Activated naive CD4-positive, alpha-beta T cell treated with anti-CD3 and anti-CD28 coated beads, Interleukin-2, amount 50 U/mL, for 24 hours (primary cell): ENCODE data around the gene PCED1A.
A peak's percentile ranks its signal among the peaks of the same experiment; 100 is the strongest.

Experiments
- H3K27ac Mint-ChIP-seq: one replicate; pipeline ENCODE4 v1.8.0; 2021; ENCODE audit warnings: mild to moderate bottlenecking, mixed read lengths
- H3K27me3 Mint-ChIP-seq: one replicate; pipeline ENCODE4 v1.8.0; 2021; ENCODE audit warnings: mixed read lengths
- H3K36me3 Mint-ChIP-seq: one replicate; pipeline ENCODE4 v1.8.0; 2021; ENCODE audit warnings: mixed read lengths
- H3K4me1 Mint-ChIP-seq: one replicate; pipeline ENCODE4 v1.8.0; 2021; ENCODE audit warnings: mixed read lengths
- H3K4me3 Mint-ChIP-seq: one replicate; pipeline ENCODE4 v1.8.0; 2021; ENCODE audit warnings: mild to moderate bottlenecking, mixed read lengths
- H3K9me3 Mint-ChIP-seq: one replicate; pipeline ENCODE4 v1.8.0; 2021; ENCODE audit warnings: mixed read lengths

The PCED1A gene

DNA sequence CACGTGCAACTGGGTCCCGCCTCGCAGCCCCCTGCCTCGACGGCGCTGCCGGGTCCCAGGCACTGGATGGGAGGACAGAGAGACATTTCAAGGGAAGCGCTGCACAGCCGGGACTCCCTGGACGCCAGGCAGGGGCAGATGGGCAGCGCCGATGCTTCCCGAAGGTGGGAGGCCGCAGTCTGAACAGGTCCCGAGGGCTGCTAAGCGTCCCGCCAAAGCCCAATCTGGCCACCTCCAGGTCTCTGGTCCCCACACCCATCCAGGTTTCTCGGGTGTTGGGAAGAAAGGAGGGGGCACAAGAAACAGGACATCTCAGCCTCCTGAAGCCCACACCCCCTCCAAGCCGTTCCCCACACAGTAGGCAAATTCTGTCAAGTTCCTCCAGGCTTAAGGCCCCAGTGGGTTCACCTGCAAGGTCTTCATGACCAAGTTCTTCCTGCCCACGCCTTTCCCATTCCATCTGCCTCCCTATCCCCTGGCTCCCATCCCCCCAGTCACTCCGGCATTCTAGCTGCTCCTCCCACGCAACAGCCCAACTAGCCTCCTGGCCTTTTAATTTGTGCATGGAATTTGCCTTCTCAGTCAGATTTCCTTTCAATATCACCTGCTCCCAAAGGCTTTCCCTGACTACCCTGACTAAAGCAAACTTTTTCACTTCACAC lies 34.6 kb downstream of the PCED1A start:
- H3K4me1 Mint-ChIP-seq: peaks cover 8% of the 10 kb centered on the region
- no peaks in the 10 kb centered on the region for H3K9me3 Mint-ChIP-seq
- H3K36me3 Mint-ChIP-seq: no peaks in the 10 kb centered on the region
- no peak overlapping the region for H3K27ac Mint-ChIP-seq
- H3K4me3 Mint-ChIP-seq: no peak overlapping the region
- H3K27me3 Mint-ChIP-seq: peaks cover 40% of the 10 kb centered on the region

DNA sequence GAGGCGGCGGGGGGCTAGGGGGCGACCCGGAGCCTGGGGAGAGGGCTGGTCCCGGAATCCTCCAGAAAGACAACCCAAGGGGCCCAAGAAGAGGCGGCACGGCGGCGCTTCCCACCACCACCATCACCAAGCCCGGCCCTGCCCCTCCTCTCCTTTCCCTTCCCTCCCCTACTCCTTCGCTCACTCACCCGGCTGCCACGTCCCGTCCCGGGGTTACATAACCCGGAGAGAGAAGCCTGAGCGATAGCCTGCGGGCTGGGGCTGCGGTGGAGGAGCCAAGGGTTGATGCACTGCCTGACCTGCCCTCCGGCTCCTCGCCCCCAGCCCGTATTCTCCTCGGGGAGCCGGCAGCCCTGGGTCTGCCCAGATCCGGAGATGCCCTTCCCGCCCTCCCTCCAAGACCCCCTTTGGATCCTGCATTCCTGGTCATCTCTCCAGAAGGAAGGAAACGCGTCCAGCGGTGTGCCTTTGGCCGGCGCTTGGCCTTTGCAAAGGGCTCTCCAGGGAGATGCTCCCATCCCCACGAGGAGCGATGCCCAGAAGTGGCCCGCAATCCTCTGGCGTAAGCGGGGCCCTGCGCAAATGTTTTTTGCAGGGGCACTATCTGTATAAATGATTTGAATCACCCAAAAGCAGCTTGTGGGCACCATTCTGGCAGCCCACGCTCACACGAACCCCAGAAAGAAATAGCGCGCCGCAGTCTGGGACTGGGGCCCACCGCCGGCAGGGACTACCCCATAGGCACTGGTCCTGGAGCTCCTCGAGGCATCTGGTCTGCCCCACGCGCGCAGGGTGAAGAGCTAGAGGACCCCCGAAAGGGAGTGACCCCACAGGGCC lies 35.4 kb downstream of the PCED1A start:
- H3K4me3 Mint-ChIP-seq: no peak overlapping the region
- no peak overlapping the region for H3K27ac Mint-ChIP-seq
- H3K4me1 Mint-ChIP-seq: peaks cover 13% of the 10 kb centered on the region
- no peaks in the 10 kb centered on the region for H3K9me3 Mint-ChIP-seq
- H3K36me3 Mint-ChIP-seq: no peaks in the 10 kb centered on the region
- H3K27me3 Mint-ChIP-seq: peaks cover 43% of the 10 kb centered on the region

DNA sequence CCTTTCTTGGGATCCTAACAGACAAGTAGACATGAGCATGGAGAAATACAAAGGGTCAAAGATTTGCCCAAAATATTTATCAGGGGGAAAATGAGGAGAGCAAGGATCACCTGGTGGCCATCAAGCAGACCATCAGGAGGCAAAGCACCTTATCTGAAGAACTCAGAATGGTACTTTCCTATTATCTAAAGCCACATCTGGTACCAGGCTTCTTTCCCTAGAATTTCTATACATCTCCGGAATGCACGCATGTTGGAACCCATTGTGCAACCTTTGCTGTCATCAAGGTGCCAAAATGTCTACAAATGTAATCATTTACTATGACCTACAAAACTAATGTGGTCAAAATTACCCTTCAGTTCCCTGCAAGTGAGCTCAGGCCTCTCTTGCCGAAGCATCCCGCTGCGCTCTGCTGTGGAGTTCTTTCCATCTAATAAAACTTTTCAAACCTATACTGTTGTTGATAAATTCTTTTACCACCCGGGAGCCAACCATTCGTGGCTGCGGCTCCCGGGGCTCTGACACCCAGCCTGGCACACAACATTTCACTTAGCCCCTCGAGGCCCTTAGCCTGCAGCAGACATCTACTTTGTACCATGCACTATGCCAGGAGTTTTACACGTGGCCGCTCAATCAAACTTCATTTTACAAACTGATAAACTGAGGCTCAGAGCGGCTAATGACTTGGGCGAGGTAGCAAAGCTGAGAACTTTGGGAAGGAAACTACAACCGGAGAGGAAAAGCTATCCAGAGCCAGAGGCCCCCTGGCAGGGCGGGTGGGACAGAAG lies 36.2 kb downstream of the PCED1A start:
- Mint-ChIP-seq H3K4me1 (peaks cover 21% of the 10 kb centered on the region), H3K9me3 (no peaks in the 10 kb centered on the region), H3K36me3 (no peaks in the 10 kb centered on the region), H3K27me3 (peaks cover 52% of the 10 kb centered on the region), H3K27ac (no peak overlapping the region), H3K4me3 (no peak overlapping the region)

DNA sequence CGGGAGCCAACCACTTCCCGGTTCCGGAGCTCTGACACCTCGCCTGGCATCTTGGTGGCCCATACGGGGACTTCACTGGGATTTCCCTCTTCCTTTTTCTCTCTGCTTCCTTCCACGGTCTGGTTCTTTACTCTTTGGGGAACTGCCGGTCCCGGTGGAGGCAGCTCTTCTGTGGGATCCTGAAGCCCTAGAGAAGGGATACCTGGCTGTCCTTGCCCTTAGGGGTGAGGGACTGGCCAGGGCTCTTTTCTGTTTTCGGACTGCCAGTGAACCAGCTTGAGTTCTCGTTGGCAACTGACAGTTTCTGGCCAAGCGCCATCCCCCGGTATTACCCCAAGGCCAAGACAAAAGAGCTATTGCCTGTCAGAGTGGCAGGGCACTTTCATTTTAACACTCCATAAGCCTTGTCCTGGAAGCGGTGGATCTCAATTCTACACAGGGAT lies 39.1 kb downstream of the PCED1A start:
- Mint-ChIP-seq H3K27ac (no peak overlapping the region), H3K4me3 (peak overlapping the region; percentile 78), H3K9me3 (no peaks in the 10 kb centered on the region), H3K4me1 (peaks cover 26% of the 10 kb centered on the region), H3K36me3 (peaks cover 2% of the 10 kb centered on the region), H3K27me3 (peaks cover 55% of the 10 kb centered on the region)

DNA sequence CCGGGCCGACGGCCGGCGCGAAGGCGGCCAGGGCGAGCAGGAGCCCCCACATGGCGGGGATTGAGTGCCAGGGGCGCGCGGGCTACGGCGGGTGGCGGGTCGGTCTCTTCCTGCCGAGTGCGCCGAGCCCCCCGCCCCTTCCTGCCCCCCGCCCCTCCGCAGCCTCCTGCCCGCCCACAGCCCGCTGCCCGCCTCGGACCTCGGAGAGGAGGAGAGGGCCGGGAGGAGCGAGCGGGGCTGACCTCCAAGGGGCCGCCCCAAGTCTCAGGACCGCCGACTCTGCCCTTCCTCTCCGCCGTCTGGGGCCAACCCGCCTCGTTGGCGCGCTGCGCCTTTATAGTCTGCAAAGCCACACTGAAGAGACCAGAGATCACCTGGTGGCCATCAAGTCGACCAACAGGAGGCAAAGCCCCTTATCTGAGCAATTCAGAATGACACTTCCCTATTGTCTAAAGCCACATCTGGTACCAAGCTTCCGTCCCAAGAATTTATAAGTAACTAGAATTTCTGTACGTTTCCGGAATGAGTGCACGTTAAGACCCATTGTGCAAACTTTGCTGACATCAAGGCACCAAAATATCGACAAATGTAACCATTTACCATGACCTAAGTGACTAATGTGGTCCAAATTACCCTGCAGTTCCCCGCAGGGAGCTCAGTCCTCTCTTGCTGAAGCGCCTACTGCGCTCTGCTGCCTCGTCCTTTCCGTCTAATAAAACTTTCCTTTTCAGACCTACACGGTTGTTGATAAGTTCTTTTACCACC lies 39.8 kb downstream of the PCED1A start, which contains the start of gene CPXM1:
Gene CPXM1, minus strand, starts transcription at position 107 of the 765 bp plus-strand sequence. Its CDS starts 55 bp downstream, at position 52.
- Mint-ChIP-seq H3K9me3 (no peaks in the 10 kb centered on the region), H3K27me3 (peaks cover 50% of the 10 kb centered on the region), H3K4me3 (peak within 1 kb of the TSS; percentile 93), H3K4me1 (peaks cover 26% of the 10 kb centered on the region), H3K36me3 (peaks cover 2% of the 10 kb centered on the region), H3K27ac (peak within 1 kb of the TSS; percentile 71)

DNA sequence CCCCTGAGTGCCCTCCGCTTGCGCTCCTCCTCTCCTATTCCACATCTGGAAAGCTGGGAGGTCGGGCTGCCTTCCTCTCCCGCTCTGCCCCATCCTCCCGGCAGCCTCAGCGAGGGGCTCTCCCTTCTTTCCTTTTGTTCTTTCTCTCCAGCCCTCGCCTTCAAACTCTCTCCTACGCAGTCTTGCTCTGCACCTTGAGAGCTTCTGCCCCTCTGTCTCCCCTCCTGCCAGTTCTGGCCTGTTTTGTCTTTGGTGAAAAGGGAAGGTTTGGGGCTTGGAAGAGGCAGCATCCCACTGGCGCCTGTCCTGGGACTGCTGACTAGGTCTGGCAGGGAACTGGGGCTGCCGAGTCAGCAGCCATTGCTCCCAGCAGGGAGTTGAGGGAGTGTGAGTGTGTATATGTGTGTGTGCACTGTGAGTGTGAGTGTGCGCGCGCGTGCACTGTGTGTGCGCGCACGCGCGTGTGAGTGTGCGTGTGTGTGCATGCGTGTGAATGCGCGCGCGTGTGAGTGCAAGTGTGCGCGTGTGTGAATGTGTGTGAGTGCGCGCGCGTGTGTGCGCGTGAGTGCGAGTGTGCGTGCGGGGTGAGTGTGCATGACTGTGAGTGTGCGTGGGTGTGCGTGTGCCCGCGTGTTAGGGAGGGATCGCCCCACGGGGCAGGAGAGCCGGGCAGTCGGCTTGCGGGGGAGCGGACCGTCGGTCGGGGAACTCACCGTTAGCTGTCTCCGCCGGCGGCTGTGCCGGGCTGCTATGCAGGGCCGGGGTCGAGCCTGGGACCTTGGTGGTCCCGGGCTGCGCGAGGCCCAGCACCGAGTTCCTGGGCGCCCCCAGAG lies 40.6 kb downstream of the PCED1A start:
- no peaks in the 10 kb centered on the region for H3K9me3 Mint-ChIP-seq
- H3K27me3 Mint-ChIP-seq: peaks cover 49% of the 10 kb centered on the region
- H3K27ac Mint-ChIP-seq: peak overlapping the region; percentile 71
- peak overlapping the region; percentile 93 for H3K4me3 Mint-ChIP-seq
- H3K4me1 Mint-ChIP-seq: peaks cover 26% of the 10 kb centered on the region
- H3K36me3 Mint-ChIP-seq: peaks cover 2% of the 10 kb centered on the region

DNA sequence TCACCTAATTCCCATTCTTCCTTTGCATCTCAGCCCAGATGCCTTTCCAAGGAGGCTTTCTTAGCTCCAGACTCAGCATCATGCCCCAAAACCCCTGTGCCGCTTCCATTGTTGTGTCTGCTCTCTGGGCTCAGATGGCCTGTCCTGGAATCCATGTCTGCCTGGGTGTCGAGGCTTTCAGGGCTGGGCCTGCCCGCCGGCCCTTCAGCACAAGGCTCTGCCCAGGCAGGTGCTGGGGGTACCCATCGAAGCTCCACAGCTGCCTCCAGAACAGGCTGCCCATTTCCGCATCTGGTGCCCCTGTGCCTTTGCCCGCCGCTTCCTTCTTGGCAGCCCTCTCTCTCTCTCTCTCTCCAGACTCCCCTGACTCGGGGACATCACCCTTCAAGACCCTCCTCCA lies 41.2 kb downstream of the PCED1A start:
- Mint-ChIP-seq H3K4me3 (peak overlapping the region; percentile 93), H3K27me3 (peaks cover 46% of the 10 kb centered on the region), H3K9me3 (no peaks in the 10 kb centered on the region), H3K36me3 (peaks cover 2% of the 10 kb centered on the region), H3K27ac (peak overlapping the region; percentile 71), H3K4me1 (peaks cover 26% of the 10 kb centered on the region)

DNA sequence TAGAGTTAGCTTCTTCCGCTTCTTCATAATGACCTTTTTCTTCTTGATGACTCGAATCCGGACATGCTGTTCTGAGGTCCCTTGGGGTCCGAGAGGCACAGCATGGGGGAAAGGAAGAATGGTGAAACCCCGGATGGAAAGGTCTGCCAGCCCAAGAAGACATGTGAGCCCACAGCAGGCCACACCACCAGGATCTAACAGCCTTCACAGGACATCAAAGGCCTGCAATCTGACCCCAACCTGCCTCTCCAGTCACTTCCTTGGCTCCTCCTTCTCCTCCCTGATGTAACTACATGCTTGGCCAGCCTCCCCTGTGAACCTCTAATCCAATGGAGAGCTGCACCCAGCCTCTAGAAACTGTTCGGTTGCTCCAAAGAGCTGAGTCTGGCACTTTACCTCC lies 41.6 kb downstream of the PCED1A start:
- H3K9me3 Mint-ChIP-seq: no peaks in the 10 kb centered on the region
- H3K4me1 Mint-ChIP-seq: peaks cover 26% of the 10 kb centered on the region
- peaks cover 2% of the 10 kb centered on the region for H3K36me3 Mint-ChIP-seq
- peaks cover 43% of the 10 kb centered on the region for H3K27me3 Mint-ChIP-seq
- no peak overlapping the region for H3K27ac Mint-ChIP-seq
- peak overlapping the region; percentile 93 for H3K4me3 Mint-ChIP-seq

DNA sequence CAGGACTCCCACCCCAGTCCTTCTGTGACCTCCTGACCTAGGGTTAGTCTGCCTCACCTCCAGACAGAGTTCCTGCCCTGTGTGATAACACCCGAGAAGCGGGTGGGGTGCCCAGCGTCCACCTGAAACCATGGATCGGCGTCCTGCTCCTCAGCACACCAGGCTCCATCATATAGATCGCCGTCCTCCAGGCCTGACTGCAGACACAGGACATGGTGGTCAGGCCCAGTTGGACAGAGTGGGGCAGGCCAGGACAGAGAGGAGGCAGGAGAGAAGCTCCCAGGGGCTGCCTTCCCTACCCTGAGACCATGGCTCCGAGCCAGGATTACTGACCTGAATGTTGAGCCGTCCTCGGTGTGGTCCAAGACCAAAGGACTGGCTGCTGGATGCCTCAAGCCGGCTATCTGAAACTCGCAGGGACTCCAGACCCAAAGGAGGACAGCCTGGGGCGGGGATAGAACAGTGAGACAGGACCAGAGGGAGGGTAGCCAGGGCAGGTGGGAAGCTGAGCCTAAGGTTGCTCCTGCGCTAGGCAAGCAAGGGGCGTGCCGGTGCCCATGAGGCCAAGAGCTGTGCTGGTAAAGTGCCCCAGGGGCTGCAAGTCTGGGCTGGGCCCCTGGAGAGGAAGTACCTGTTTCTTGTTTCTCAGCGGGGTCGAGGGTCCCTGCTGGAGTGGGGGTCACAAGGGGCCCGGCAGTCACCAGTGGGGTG lies 42.2 kb downstream of the PCED1A start:
- Mint-ChIP-seq H3K36me3 (peaks cover 2% of the 10 kb centered on the region), H3K9me3 (no peaks in the 10 kb centered on the region), H3K27ac (no peak overlapping the region), H3K27me3 (peaks cover 43% of the 10 kb centered on the region), H3K4me1 (peaks cover 26% of the 10 kb centered on the region), H3K4me3 (no peak overlapping the region)

DNA sequence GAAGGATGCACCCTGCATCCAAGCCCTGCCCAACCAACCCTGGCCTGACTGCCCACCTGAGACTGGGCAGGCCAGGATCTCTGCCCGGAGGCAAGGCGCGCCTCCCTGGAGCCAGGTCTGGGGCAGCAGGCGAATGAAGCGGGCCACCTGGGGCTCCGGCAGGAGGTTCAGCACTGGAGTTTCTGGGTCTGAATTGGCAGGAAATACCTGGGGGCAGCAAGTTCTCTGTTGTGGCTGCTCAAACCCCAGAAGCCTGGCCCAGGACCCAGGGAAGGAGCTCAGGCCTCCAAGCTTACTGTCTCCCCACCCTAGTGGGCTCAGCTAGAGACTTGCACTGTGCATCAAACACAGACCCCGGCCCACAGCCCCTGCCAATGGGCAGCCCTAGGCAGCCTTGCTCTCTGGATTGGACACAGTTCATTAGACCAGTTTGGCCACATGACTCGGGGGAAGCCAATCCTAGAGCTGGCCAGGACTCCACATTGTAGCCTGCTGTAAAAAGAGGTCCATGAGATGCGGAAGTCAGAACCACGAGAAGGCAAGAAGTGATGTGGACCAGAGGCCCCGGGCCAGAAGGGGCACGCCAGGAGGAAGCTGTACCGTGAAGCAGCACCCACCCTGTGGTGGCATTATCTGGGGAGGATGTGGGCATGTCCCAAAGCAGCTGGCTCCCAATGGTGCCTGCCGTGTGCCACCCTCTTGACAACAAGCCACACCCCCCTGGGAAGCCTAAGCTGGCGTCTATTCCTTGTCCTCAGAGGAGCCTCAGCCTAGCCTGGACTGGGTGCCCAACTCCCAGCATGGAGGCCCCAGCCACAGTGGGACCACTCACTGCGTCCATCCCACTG lies 43.1 kb downstream of the PCED1A start:
- peaks cover 40% of the 10 kb centered on the region for H3K27me3 Mint-ChIP-seq
- no peak overlapping the region for H3K4me3 Mint-ChIP-seq
- no peak overlapping the region for H3K27ac Mint-ChIP-seq

DNA sequence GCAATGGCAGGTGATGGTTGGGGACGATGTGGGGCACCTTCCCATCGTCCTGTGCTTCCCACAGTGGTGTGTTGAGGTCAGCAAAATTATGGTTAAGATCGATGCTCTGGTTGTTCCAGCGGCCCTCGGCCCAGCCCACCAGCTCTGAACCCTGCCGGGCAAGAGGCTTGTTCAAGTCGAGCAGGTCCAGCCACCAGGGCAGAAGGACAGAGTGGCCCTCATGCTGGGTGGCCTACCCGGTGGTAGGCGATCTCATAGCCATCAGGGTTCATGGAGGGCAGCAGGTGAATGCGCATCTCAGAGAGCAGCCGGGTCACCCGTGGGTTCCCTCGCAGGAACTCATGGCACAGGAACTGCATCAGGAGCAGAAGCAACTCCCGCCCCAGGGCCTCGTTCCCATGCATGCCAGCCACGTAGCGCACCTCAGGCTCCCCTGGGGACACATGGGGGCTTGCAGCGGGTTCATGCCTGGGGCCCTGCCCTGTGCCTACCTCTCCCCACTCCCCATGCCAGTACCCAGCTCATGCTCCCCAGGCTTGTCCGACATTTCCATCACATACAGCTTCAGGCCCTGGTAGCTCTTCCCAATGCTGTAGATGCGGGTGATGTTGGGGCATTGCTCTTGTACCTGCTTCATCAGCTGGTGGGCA lies 44.3 kb downstream of the PCED1A start:
- peaks cover 20% of the 10 kb centered on the region for H3K4me1 Mint-ChIP-seq
- no peaks in the 10 kb centered on the region for H3K9me3 Mint-ChIP-seq
- H3K27ac Mint-ChIP-seq: no peak overlapping the region
- H3K4me3 Mint-ChIP-seq: no peak overlapping the region
- H3K27me3 Mint-ChIP-seq: peaks cover 33% of the 10 kb centered on the region
- peaks cover 2% of the 10 kb centered on the region for H3K36me3 Mint-ChIP-seq

More for the DNA sequence above, 43.1 kb downstream of the PCED1A start:
- Mint-ChIP-seq H3K9me3 (no peaks in the 10 kb centered on the region), H3K36me3 (peaks cover 2% of the 10 kb centered on the region), H3K4me1 (peaks cover 26% of the 10 kb centered on the region)

DNA sequence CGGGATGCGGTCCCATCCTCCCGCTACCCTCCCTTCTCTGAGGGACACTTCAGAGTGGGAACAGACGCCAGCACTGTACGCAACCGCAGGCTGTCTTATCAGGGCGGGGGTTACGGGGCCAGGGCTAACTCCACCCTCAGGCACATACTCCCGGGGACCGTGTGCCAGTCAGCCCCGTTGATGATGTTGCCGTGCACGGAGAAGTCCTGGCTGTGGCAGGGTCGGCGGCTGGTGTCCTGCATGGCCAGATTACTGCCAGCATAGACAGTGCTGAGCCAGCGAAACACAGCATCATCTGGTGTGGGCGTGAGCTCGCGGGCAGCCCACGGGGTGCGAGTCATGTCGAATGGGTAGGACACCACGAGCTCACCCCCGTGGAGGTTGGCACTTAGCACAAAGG lies 45.0 kb downstream of the PCED1A start:
- Mint-ChIP-seq H3K4me3 (no peak overlapping the region), H3K27ac (no peak overlapping the region), H3K27me3 (peaks cover 28% of the 10 kb centered on the region), H3K4me1 (peaks cover 14% of the 10 kb centered on the region), H3K36me3 (peaks cover 2% of the 10 kb centered on the region), H3K9me3 (no peaks in the 10 kb centered on the region)
